H1 (cell line): Measurements from ENCODE around the gene FAM193A.

Source experiments
- CTCF ChIP-seq, 3 experiments: IDR thresholded peaks; 1 replicate in 2 of 3; 2 replicates in 1 of 3; pipeline versions ENCODE4 v1.5.1 to v1.6.1; 2011; ENCODE audit warnings: low read length in 3 of 3, mild to moderate bottlenecking in 3 of 3, inconsistent platforms in 2 of 3, low read depth in 1 of 3, moderate library complexity in 1 of 3; ENCODE audit not compliant: insufficient read depth in 1 of 3; ENCODE audit errors: control extremely low read depth in 1 of 3
- EP300 ChIP-seq, 2 experiments: IDR thresholded peaks; 1 replicate in 1 of 2; 2 replicates in 1 of 2; pipeline ENCODE4 v1.6.1; 2011 to 2012; ENCODE audit warnings: low read depth in 2 of 2, low read length in 2 of 2, mild to moderate bottlenecking in 2 of 2, borderline replicate concordance in 1 of 2, inconsistent platforms in 1 of 2, moderate library complexity in 1 of 2
- SP1 ChIP-seq: IDR thresholded peaks from 2 replicates; pipeline ENCODE4 v1.6.1; 2011; ENCODE audit warnings: low read depth, low read length
- TBP ChIP-seq: IDR thresholded peaks from 2 replicates; pipeline ENCODE4 v1.6.1; 2011; ENCODE audit warnings: low read depth, low read length, improper control_type of control experiment

GRCh38 chr4:2660596-2661211 is 124.3 kb downstream of the FAM193A start:
- TF ChIP-seq TBP = no peak
- no peak for TF ChIP-seq CTCF (IDR thresholded peaks at IDR 0.05; ENCODE audit: control extremely low read depth in 1 of 3, insufficient read depth in 1 of 3, low read depth in 1 of 3, low read length in 3 of 3)
- no peak for TF ChIP-seq SP1
- no peak for TF ChIP-seq EP300 (IDR thresholded peaks at IDR 0.05; ENCODE audit: borderline replicate concordance in 1 of 2, low read depth in 2 of 2, low read length in 2 of 2)
